Activated CD4-positive, alpha-beta T cell treated with anti-CD3 and anti-CD28 coated beads, Interleukin-2, amount 50 U/mL, for 16 hours (primary cell): ENCODE data around the gene LRP1-AS.

ENCODE experiments used
- DNase-seq: peaks from one replicate; pipeline ENCODE4 v3.0.0-alpha.2; 2020

Gene LRP1-AS

DNA sequence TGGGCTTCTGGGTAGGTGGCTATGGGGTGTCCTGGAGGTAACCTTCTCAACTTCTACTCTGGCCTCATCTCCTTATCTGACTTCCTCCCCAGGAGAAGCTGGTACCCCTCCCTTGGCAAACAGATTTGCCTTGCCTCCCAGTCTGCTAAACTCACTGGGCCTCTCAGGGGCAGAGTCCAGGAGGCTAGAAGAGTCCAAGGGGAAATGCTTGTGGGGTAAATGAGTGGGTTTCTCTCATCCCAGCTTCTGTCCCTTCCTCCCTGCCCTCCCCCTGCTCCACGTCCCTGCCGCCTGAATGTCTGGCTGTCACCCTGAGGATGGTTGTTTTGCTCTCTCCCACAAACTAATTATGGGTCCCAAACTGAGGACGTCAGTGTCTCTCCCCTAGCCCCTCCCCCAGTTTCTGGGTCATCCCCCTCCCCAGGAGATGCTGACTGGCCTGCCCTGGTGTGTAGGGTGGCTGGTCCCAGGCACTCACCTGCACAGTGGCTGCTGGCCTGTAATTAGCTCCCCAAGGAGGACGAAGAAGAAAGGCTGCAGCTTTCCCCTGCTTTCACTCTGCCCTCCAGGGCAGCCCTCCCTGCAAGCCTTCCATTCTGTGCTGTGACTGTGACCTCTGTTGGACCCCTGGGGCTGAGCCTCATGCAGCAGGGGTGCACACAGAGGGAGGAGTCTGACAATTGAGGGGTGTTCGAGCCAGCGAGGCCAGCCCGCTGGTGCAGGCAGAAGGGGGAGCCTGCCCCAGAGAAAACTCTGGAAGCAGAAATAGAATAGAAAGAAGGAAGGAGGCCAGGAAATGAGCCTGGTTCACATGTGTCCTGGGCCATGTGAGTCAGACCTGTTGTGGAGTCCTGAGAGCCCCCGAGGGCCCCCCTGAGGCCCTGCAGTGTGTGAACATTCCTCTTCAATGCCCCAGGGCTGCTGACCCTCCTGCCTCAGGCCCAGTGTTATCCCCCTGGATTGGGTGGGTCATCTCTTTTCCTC is at the start of gene LRP1-AS:
Gene LRP1-AS (minus strand): TSS at position 659 of the 984 bp plus-strand sequence.
- DNase-seq, result no peak

DNA sequence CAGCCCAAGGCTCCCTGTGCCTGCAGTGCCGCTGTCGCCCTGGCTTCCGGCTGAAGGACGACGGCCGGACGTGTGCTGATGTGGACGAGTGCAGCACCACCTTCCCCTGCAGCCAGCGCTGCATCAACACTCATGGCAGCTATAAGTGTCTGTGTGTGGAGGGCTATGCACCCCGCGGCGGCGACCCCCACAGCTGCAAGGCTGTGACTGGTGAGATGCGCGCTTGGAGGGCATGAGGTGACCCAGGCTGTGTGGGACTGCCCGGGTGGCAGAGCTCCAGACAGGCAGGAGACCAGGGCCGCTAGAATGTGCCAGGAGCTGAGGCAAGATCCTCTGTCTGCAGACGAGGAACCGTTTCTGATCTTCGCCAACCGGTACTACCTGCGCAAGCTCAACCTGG is 49.5 kb upstream of the LRP1-AS start:
- DNase-seq, result no peak

DNA sequence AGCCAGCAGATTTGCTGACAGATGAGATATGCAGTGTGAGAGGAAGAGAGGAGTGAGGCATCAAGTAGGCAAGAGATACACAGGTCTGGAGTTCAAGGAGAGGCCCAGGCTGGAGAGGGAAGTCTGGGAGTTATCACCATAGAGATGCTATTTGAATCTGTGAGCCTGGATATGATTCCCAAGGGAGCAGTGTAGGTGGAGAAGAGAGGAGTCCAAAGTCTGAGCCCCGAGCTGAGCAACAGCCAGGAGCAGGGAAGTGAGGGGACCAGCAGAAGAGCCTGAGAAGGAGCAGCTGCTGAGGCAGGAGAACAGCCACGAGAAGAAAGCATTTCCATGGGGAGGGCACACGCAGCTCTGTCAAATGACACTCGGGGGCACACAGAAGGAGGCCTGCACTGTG is 49.0 kb upstream of the LRP1-AS start:
- no peak for DNase-seq

DNA sequence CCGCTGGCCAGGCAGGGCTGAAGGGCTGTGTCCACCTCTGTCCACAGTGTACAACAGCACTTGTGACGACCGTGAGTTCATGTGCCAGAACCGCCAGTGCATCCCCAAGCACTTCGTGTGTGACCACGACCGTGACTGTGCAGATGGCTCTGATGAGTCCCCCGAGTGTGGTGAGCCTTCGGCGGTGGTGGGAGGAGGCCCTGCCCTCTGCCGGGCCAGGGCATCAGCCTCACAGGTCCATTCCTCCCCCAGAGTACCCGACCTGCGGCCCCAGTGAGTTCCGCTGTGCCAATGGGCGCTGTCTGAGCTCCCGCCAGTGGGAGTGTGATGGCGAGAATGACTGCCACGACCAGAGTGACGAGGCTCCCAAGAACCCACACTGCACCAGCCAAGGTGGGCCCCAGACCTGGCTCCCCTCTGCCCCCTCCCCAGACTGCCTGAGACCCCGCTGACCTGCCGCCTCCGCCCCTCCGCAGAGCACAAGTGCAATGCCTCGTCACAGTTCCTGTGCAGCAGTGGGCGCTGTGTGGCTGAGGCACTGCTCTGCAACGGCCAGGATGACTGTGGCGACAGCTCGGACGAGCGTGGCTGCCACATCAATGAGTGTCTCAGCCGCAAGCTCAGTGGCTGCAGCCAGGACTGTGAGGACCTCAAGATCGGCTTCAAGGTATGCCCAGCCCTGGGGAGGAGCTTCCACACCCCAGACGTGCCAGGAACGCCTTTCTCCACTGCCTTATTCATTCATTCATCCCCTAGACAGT is 48.4 kb upstream of the LRP1-AS start:
- DNase-seq, result no peak

DNA sequence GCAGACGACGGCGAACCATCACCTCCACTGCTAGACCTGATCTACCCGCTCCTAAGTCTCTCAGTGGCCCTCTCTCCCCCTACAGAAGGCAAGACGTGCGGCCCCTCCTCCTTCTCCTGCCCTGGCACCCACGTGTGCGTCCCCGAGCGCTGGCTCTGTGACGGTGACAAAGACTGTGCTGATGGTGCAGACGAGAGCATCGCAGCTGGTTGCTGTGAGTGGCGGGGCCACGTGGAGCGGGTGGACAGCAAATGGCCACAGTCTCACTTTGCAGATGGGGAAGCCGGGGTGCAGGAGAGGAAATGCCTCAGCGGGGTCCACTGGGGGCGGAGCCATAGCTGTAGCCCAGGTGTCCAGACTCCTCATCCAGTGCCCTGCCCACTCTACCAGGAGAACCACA is 47.8 kb upstream of the LRP1-AS start:
- no peak for DNase-seq

DNA sequence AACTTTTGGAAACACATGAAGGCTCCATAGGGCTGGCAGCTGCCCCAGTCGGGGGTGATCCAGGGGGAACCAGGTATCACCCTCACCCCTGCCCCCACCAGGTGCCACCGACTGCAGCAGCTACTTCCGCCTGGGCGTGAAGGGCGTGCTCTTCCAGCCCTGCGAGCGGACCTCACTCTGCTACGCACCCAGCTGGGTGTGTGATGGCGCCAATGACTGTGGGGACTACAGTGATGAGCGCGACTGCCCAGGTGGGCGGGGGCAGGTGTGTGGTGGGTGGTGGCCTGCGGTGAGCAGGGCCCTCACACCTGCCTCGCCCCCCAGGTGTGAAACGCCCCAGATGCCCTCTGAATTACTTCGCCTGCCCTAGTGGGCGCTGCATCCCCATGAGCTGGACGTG is 46.8 kb upstream of the LRP1-AS start:
- DNase-seq, result no peak

DNA sequence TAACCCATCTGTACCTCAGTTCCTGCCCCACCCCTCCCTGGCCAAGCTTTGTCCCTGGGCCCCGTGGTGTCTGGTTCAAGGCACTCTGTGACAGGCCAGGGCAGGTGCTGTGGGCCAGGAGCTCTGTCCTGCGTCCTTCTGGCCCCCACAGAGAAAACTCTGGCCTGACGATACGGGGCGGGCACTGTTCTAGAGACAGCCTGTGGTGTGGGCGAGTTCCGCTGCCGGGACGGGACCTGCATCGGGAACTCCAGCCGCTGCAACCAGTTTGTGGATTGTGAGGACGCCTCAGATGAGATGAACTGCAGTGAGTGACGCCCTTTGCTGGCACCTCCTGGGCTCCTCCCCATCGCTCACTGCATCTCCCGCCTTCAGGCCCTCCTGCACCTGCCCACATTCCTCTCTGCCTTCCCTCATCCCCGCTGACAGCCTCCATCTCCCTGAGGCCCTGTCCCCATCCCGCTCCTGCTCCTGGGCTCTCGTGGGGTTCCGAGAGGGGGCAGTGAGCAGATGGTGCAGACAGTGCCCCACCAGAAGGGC is 46.4 kb upstream of the LRP1-AS start:
- DNase-seq, result no peak

DNA sequence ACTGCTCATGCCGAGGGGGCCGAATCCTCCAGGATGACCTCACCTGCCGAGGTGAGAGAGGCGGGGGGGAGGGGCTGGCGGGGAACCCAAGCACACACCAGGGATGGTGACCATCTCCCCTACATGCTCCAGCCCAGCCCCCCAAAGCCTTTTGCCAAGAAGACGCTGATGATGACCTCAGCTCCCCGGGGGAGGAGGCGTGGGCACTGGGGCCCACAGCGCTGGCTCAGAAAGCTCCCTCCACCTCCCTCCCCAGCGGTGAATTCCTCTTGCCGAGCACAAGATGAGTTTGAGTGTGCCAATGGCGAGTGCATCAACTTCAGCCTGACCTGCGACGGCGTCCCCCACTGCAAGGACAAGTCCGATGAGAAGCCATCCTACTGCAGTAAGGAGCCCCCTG is 45.5 kb upstream of the LRP1-AS start:
- DNase-seq, result no peak

DNA sequence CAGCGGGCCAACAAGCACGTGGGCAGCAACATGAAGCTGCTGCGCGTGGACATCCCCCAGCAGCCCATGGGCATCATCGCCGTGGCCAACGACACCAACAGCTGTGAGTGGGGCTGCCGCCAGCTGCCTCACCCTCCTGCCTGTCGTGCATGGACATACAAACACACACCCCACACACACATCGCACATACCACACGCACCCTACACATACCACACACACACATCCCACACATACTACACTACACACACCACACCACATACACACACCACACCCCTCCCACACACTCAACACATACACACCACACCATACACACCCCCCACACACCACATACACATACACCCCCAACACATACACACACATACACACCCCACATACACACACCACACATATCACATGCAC is 44.0 kb upstream of the LRP1-AS start:
- DNase-seq, result no peak

DNA sequence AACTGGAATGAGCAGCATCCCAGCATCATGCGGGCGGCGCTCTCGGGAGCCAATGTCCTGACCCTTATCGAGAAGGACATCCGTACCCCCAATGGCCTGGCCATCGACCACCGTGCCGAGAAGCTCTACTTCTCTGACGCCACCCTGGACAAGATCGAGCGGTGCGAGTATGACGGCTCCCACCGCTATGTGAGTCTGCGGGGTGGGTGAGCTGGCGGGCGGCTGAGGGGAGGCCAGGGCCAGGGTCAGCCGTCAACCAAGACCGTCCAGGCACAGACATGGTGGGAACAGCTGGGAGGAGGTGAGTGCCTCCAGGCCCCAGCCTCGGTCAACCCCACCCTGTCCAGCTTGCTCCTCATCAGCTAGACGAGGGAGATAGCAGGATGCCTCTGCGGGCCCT is 43.4 kb upstream of the LRP1-AS start:
- DNase-seq, result no peak

DNA sequence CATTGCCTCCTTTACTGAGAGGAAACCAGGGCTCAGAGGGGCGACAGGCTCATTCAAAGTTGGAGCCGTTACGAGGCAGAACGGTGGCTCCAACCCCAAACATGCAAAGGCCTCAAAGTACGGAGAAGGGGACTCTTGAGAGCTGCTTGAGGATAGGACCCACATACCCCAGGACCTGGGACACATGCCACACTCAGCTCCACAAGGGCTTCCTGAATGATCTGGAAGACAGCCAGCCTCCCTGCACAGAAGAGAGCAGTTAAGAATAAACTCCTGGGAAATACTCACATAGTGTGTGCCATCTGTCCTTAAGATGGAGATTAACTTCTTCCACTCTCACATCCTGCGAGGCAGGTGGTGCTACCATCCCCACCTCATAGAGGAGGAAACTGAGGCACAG is 42.6 kb upstream of the LRP1-AS start:
- no peak for DNase-seq

DNA sequence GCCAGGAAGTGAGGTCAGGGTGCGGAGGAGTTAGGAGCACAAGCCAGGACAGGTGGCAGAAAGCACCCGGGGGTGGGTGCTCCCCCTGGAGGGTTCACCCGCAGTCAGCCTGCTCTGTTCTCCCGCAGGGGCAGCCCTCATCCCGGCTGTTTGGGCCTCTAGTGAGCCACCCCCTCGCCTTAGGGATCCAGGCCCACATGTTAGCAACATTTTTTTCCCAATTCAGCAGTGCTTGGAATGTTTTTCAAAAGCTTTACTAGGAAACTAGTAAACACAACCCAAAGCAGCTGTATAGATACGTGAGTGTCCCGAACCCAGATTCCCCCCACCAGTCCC is 40.6 kb upstream of the LRP1-AS start:
- DNase-seq, result no peak

DNA sequence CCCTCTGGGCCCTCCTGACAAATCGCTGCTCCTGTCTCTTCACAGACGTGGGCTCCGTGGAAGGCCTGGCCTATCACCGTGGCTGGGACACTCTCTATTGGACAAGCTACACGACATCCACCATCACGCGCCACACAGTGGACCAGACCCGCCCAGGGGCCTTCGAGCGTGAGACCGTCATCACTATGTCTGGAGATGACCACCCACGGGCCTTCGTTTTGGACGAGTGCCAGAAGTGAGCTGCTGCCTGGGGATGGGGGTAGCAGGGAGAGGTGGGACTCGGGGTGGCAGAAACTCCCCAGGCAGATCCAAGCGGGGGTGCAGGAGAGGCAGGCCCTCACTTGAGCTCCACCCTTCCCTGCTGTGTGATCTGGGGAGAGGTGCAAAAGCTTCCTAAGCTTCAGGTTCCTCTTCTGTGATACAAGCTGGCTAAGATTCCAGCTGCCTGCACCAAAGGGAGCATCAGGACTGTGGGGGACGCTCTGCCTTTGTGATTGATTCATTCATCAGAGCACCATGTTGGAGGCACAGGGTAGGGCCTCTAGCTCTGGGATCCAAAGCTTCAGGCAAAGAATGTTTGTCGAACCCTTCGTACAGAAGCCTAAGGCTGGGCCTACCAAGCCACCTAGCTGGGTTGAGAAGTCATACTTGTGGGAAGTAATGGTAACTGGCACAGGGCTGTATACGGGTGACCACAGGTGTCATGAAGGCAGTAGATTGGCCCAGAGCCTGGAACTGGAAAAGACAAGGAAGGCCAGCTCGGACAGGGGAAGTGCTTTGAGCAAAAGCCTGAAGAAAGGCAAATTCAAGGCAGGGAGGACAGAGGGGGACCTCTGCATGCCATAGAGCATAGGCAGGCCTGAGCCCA is 40.0 kb upstream of the LRP1-AS start:
- no peak for DNase-seq

DNA sequence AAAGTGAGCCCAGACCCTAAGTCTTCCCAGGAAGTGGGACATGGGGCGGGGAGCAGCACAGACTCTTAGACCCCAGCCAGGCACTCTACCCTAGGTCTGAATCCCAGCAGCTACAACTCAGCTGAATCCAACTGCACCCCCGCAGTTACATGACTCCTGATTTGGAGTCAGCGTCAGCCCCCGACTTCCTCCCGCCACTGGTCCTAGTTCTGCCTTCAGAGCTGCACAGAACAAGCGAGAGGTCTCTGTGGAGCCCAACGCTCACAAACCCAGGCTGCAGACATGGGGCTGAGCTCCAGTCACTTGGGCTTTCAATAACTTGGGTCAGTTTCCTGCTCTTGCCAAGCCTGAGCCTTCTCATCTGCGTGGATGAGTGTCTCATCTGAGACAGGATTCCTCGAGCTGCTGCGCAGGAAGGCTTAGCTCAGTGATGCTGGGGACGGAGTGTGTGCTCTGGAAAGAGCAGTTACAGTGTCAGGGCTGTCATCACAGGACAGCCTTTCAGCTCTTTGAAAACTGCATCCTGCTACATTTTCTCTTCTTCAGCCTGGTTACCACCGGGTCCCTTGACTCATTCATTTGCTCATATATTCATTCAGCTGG is 38.6 kb upstream of the LRP1-AS start:
- DNase-seq, result no peak

DNA sequence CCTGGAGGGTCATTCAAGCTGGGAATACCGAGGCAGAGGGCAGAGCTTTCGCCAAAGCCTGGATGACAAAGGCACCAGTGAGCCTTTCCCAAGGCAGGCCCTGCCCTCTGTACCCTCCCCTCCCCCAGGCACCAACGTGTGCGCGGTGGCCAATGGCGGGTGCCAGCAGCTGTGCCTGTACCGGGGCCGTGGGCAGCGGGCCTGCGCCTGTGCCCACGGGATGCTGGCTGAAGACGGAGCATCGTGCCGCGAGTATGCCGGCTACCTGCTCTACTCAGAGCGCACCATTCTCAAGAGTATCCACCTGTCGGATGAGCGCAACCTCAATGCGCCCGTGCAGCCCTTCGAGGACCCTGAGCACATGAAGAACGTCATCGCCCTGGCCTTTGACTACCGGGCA is 38.0 kb upstream of the LRP1-AS start:
- no peak for DNase-seq

DNA sequence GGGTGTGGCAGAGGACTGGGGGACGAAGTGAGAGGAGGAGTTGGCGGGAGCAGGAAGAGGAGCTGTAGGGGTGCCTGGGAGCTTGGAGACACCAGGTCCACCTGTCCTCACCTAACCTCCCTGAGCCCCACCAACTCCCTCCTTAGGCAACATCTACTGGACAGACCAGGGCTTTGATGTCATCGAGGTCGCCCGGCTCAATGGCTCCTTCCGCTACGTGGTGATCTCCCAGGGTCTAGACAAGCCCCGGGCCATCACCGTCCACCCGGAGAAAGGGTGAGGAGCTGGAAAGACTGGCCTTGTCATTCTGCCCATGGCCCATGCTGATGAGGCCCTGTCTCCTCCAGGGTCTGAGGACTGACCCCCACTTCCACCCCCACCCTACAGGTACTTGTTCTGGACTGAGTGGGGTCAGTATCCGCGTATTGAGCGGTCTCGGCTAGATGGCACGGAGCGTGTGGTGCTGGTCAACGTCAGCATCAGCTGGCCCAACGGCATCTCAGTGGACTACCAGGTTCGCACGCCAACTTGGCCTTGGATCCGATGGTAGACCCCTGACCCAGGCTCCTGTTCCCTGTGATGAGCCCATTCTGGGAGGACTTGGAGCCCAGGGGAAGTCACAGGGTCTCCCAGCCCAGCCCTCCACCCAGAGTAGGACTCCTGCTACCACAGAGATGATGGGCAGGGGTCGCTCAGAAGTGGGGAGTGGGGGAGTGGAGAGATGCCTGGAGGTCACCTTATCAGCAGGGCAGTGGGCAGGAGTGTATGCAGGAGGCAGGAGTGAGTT is 36.7 kb upstream of the LRP1-AS start:
- DNase-seq, result no peak

DNA sequence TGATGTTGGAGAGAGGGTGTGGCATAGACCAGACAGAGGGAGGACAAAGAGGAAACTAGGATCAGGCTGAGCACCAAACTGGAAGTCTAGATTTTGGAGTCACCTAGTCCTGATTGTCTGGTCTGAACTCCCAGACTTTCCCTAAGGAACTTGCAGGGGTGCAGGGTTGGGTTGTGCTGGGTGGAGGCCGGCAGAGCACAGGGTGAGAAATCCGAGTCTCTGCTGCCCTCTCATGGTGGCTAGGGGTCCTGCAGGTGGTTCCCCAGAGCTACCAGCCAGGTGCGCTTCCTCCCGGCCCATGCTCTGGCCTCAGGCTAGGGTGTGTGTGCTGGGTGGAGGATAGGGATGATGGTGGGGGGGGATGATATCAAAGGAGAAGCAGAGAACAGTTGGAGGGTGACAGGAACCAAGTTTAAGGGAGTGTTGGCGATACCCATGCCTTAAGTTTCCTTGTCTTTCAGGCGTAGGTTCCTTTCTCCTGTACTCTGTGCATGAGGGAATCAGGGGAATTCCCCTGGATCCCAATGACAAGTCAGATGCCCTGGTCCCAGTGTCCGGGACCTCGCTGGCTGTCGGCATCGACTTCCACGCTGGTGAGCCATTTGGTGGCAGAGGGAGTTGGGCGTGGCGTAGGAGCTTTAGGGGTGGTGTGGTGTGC is 35.6 kb upstream of the LRP1-AS start:
- peak; percentile 81 for DNase-seq

DNA sequence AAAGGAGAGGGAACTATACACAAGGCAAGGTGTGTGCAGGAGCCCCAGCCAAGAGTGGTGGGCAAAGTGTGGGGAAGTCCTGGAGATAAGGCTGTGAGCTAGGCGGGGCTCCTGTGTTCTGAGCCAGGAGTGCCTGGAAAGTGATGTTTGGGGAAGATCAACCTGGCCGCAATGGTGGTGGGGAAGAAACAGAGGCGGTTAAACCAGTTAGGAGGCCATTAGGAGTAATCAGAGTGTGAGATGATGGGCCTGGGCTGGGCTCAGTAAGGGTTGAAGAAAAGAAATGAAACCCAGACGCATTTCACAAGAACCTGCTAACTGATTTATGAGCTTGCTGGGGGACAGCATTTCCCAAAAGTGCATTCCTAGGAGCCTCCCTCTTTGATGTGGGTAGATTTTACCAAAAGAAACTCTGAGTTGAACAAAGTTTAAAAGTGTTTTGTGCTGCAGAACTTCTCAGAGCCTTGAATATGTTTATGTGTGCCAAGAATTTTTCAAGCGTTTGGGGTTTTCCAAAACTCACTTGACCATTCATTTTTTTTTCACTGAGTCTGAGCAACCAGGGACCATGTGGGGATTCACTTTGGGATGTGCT is 34.2 kb upstream of the LRP1-AS start:
- no peak for DNase-seq

DNA sequence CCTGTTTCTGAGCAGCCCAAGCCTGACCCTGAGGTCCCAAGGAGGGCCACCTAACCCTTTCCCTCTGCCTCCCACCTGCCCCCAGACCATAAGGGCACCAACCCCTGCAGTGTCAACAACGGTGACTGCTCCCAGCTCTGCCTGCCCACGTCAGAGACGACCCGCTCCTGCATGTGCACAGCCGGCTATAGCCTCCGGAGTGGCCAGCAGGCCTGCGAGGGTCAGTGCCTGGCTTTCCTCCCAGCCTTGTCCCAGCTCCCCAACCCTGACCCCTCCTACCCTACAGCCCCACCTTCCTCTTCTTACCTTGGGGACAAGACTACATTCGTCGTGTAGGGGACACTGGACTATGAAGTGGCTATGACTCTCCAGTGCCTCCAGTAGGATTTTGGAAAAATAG is 33.7 kb upstream of the LRP1-AS start:
- DNase-seq, result no peak

DNA sequence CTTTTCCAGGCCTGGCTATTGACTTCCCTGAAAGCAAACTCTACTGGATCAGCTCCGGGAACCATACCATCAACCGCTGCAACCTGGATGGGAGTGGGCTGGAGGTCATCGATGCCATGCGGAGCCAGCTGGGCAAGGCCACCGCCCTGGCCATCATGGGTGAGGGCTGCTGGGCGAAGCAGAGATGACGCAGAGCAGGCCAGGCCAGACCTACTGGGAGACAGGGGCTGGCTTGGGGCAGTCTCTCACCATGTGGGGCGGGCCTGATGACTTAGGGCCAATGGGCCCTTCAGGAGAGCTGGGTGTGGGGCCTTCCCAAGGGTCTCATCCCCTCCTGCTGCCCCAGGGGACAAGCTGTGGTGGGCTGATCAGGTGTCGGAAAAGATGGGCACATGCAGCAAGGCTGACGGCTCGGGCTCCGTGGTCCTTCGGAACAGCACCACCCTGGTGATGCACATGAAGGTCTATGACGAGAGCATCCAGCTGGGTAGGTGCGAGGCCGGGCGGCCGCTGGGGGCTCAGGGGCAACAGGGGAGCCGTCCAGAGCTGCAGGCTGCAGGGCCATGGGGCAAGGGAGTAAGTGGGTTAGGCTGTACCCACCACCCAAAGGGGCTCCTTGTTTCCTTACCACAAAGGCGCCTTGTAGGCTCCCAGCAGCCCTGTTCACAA is 33.0 kb upstream of the LRP1-AS start:
- no peak for DNase-seq
